ENCODE results near the gene LMO7.

LMO7 gene

GRCh38 chr13:75682326-75682725, 46.2 kb downstream of the LMO7 start:
- H3K4me3 ChIP-seq (replicated peaks; ENCODE audit: insufficient read depth, low read length): no peak overlapping the region
- no peak for DNase-seq (ENCODE audit: low read depth in 1 of 2, low spot score in 1 of 2)
- H3K27ac ChIP-seq (replicated peaks): no peak overlapping the region
- TF ChIP-seq GABPA (IDR thresholded peaks at IDR 0.05; ENCODE audit: low read depth) (no peak), CTCF (IDR thresholded peaks at IDR 0.05; ENCODE audit: insufficient read depth, low read length) (no peak), REST (IDR thresholded peaks at IDR 0.05; ENCODE audit: insufficient replicate concordance, low read depth) (no peak), SPI1 (IDR thresholded peaks at IDR 0.05; ENCODE audit: borderline replicate concordance, low read depth) (no peak), POLR2AphosphoS5 (IDR thresholded peaks at IDR 0.05; ENCODE audit: low read depth) (no peak)
- no peaks in the 10 kb centered on the region for H3K27me3 ChIP-seq (ENCODE audit: insufficient read depth, poor library complexity, severe bottlenecking)

- no peak for DNase-seq (ENCODE audit: low read depth in 1 of 2, low spot score in 1 of 2)
- Histone ChIP-seq H3K27me3 (ENCODE audit: insufficient read depth, poor library complexity, severe bottlenecking) (no peaks in the 10 kb centered on the region), H3K4me3 (replicated peaks; ENCODE audit: insufficient read depth, low read length) (no peak overlapping the region), H3K27ac (replicated peaks) (no peak overlapping the region)
- TF ChIP-seq SPI1 (IDR thresholded peaks at IDR 0.05; ENCODE audit: borderline replicate concordance, low read depth) (no peak), CTCF (IDR thresholded peaks at IDR 0.05; ENCODE audit: insufficient read depth, low read length) (no peak), POLR2AphosphoS5 (IDR thresholded peaks at IDR 0.05; ENCODE audit: low read depth) (no peak), GABPA (IDR thresholded peaks at IDR 0.05; ENCODE audit: low read depth) (no peak), REST (IDR thresholded peaks at IDR 0.05; ENCODE audit: insufficient replicate concordance, low read depth) (no peak)
These were observed 49.1 kb downstream of the LMO7 start for GRCh38 chr13:75685239-75685697.

GRCh38 chr13:75687150-75687763, 51.1 kb downstream of the LMO7 start:
- no peak for TF ChIP-seq GABPA (IDR thresholded peaks at IDR 0.05; ENCODE audit: low read depth)
- TF ChIP-seq POLR2AphosphoS5 (IDR thresholded peaks at IDR 0.05; ENCODE audit: low read depth): no peak
- no peak for TF ChIP-seq REST (IDR thresholded peaks at IDR 0.05; ENCODE audit: insufficient replicate concordance, low read depth)
- TF ChIP-seq CTCF (IDR thresholded peaks at IDR 0.05; ENCODE audit: insufficient read depth, low read length): no peak
- TF ChIP-seq SPI1 (IDR thresholded peaks at IDR 0.05; ENCODE audit: borderline replicate concordance, low read depth): no peak
- Histone ChIP-seq H3K27ac (replicated peaks) (no peak overlapping the region), H3K4me3 (replicated peaks; ENCODE audit: insufficient read depth, low read length) (no peak overlapping the region), H3K27me3 (ENCODE audit: insufficient read depth, poor library complexity, severe bottlenecking) (no peaks in the 10 kb centered on the region)
- no peak for DNase-seq (ENCODE audit: low read depth in 1 of 2, low spot score in 1 of 2)
